Breast epithelium (tissue), 3 donors: ENCODE data around the gene ANKIB1.

ENCODE experiments used
- POLR2A ChIP-seq: fragments of 450-650 bp; IDR thresholded peaks from one replicate; pipeline ENCODE4 v1.6.1; 2016; ENCODE audit warnings: antibody characterized with exemption, mild to moderate bottlenecking, moderate library complexity
- POLR2AphosphoS5 ChIP-seq, 3 donors: sonication (generic); formaldehyde crosslinking; IDR thresholded peaks; one replicate each; pipeline ENCODE4 v1.6.1; 2017; ENCODE audit warnings: antibody characterized with exemption in 3 of 3

- no peak for TF ChIP-seq POLR2A
- TF ChIP-seq POLR2AphosphoS5 (IDR thresholded peaks at IDR 0.05) = no peak
Measured at GRCh38 chr7:92303761-92304160, 58.0 kb downstream of the ANKIB1 start.
